SK-N-SH (cell line): ENCODE data around the gene ACP3. TPM values are rescaled to one million over a fixed set of nuclear protein-coding genes. Genes with fewer than 3 reads are reported as not detected.

Experiments
- CTCF ChIA-PET: fragments of 300-600, 350-600 bp; formaldehyde crosslinking; extraction: SDS; loops from one replicate; lab custom pipeline; 2021; lab: Yijun Ruan, JAX
- POLR2A ChIA-PET: fragments of 350-600 bp; sonication (Branson Sonifier 250); formaldehyde crosslinking; extraction: SDS; loops from one replicate; lab custom pipeline; 2020; ENCODE audit warnings: antibody characterized with exemption, inconsistent platforms; lab: Yijun Ruan, JAX
- DNase-seq: peaks from one replicate; pipeline ENCODE4 v3.0.0; 2012
- H2AFZ ChIP-seq: fragments of 200-600 bp; sonication (generic); 2 replicates; pipeline ENCODE4 v1.8.1; 2016; ENCODE audit warnings: antibody characterized with exemption, mild to moderate bottlenecking, low read depth
- H3F3A ChIP-seq: fragments of 200-600 bp; sonication (generic); replicated peaks from 2 replicates; pipeline ENCODE3; 2016; ENCODE audit warnings: antibody characterized with exemption, mild to moderate bottlenecking; ENCODE audit not compliant: insufficient read depth
- H3K27ac ChIP-seq, 2 experiments: fragments of 200-500 bp in 1 of 2; fragments of 200-600 bp in 1 of 2; sonication (Bioruptor generic) in 1 of 2; sonication (generic), shearing (Covaris generic) in 1 of 2; 2 replicates each; pipeline versions ENCODE4 v1.5.1 to v1.6.1; 2014 to 2016; ENCODE audit warnings: low read depth in 2 of 2, inconsistent platforms in 1 of 2, low read length in 1 of 2, mild to moderate bottlenecking in 1 of 2, mixed read lengths in 1 of 2
- H3K27me3 ChIP-seq: fragments of 200-600 bp; sonication (generic), shearing (Covaris generic); 2 replicates; pipeline ENCODE4 v1.6.1; 2016; ENCODE audit warnings: mixed run types; ENCODE audit not compliant: insufficient read depth
- H3K36me3 ChIP-seq, 2 experiments: fragments of 200-500 bp in 1 of 2; fragments of 200-600 bp in 1 of 2; sonication (Bioruptor generic) in 1 of 2; sonication (generic) in 1 of 2; replicated peaks in 1 of 2; 2 replicates each; pipeline versions ENCODE3 to v1.5.1; 2014 to 2016; ENCODE audit warnings: low read length in 1 of 2, mild to moderate bottlenecking in 1 of 2; ENCODE audit not compliant: insufficient read depth in 2 of 2, control insufficient read depth in 1 of 2
- H3K4me1 ChIP-seq, 2 experiments: fragments of 200-500 bp in 1 of 2; fragments of 200-600 bp in 1 of 2; sonication (Bioruptor generic) in 1 of 2; sonication (generic), shearing (Covaris generic) in 1 of 2; 2 replicates each; pipeline versions ENCODE4 v1.5.1 to v1.6.1; 2014 to 2016; ENCODE audit warnings: low read depth in 1 of 2, low read length in 1 of 2, mixed run types in 1 of 2; ENCODE audit not compliant: insufficient read depth in 2 of 2, control insufficient read depth in 1 of 2
- H3K4me2 ChIP-seq: fragments of 200-600 bp; sonication (generic), shearing (Covaris generic); 2 replicates; pipeline ENCODE4 v1.6.1; 2017; ENCODE audit warnings: mixed run types
- H3K4me3 ChIP-seq, 2 experiments: fragments of 200-500 bp in 1 of 2; fragments of 200-600 bp in 1 of 2; sonication (Bioruptor generic) in 1 of 2; sonication (generic), shearing (Covaris generic) in 1 of 2; 2 replicates each; pipeline versions ENCODE4 v1.5.1 to v1.8.1; 2014 to 2016; ENCODE audit warnings: low read depth in 2 of 2, inconsistent platforms in 1 of 2, low read length in 1 of 2, mild to moderate bottlenecking in 1 of 2, mixed read lengths in 1 of 2, moderate library complexity in 1 of 2
- H3K79me2 ChIP-seq: fragments of 200-600 bp; sonication (generic); 2 replicates; pipeline ENCODE4 v1.8.1; 2017; ENCODE audit warnings: mild to moderate bottlenecking; ENCODE audit not compliant: insufficient read depth
- H3K9ac ChIP-seq: fragments of 200-600 bp; sonication (generic); 2 replicates; pipeline ENCODE4 v1.6.1; 2017; ENCODE audit warnings: mixed run types
- H3K9me2 ChIP-seq: fragments of 200-600 bp; sonication (generic); 2 replicates; pipeline ENCODE4 v1.6.1; 2017; ENCODE audit warnings: mixed run types
- H3K9me3 ChIP-seq: fragments of 200-600 bp; sonication (generic); 2 replicates; pipeline ENCODE4 v1.6.1; 2017; ENCODE audit warnings: mixed run types, mild to moderate bottlenecking, moderate library complexity
- H4K20me1 ChIP-seq: fragments of 200-600 bp; sonication (generic); 2 replicates; pipeline ENCODE4 v1.6.1; 2017; ENCODE audit warnings: mild to moderate bottlenecking, mixed run types; ENCODE audit not compliant: insufficient read depth
- CHD2 ChIP-seq: fragments of 150-350 bp; IDR thresholded peaks from 2 replicates; pipeline ENCODE4 v1.6.1; 2018; ENCODE audit warnings: low read length; ENCODE audit not compliant: partially characterized antibody
- ELF1 ChIP-seq: IDR thresholded peaks from 2 replicates; pipeline ENCODE4 v1.4.0; 2012
- EZH2phosphoT487 ChIP-seq: fragments of 200-600 bp; sonication (generic); IDR thresholded peaks from 2 replicates; pipeline ENCODE4 v1.6.1; 2017; ENCODE audit warnings: low read depth, mixed run types, mild to moderate bottlenecking, antibody characterized with exemption, moderate library complexity, borderline replicate concordance
- FOXJ3 ChIP-seq: sonication (generic); formaldehyde crosslinking; IDR thresholded peaks from 2 replicates; pipeline ENCODE4 v1.5.1; 2020; ENCODE audit warnings: mild to moderate bottlenecking, missing genetic modification reagents
- JUND ChIP-seq: IDR thresholded peaks from 2 replicates; pipeline ENCODE4 v1.4.0; 2012
- MEF2A ChIP-seq: IDR thresholded peaks from 2 replicates; pipeline ENCODE4 v1.4.0; 2012; ENCODE audit warnings: low read depth, borderline replicate concordance
- NRF1 ChIP-seq: IDR thresholded peaks from 2 replicates; pipeline ENCODE4 v1.6.1; 2012; ENCODE audit warnings: low read depth, mild to moderate bottlenecking, low read length
- POLR2AphosphoS5 ChIP-seq: IDR thresholded peaks from 2 replicates; pipeline ENCODE4 v1.6.1; 2012; ENCODE audit warnings: low read depth, low read length
- RAD21 ChIP-seq: IDR thresholded peaks from 2 replicates; pipeline ENCODE4 v1.6.1; 2012; ENCODE audit warnings: mild to moderate bottlenecking, low read length
- REST ChIP-seq: IDR thresholded peaks from 2 replicates; pipeline ENCODE4 v1.6.1; 2012; ENCODE audit warnings: mild to moderate bottlenecking, low read depth, low read length, moderate library complexity
- SIN3A ChIP-seq: IDR thresholded peaks from 2 replicates; pipeline ENCODE4 v1.6.1; 2012; ENCODE audit warnings: low read depth, mild to moderate bottlenecking, low read length, moderate library complexity, borderline replicate concordance
- SMC3 ChIP-seq: IDR thresholded peaks from 2 replicates; pipeline ENCODE4 v1.6.1; 2012; ENCODE audit warnings: low read depth, low read length, improper control_type of control experiment
- TCF12 ChIP-seq: IDR thresholded peaks from 2 replicates; pipeline ENCODE4 v1.4.0; 2012
- USF2 ChIP-seq: fragments of 150-350 bp; IDR thresholded peaks from 2 replicates; pipeline ENCODE4 v1.6.1; 2017; ENCODE audit warnings: antibody characterized with exemption, low read length, low read depth, borderline replicate concordance
- WGBS: methylation state at CpG from one replicate; pipeline ENCODE4 v1.1.6; 2017; ENCODE audit warnings: low lambda C conversion rate; 5-methylcytosine and 5-hydroxymethylcytosine counted together
- polyA plus RNA-seq, 3 experiments: library from polyadenylated mRNA; depleted of rRNA; stranded (reverse); fragments of >200 nt; gene quantifications; 2 replicates each; pipeline ENCODE4 v1.2.3, GENCODE V29; 2012
- TF ChIP-seq, protein P1 (sequence below): IDR thresholded peaks from 2 replicates; pipeline ENCODE4 v1.4.0; 2012; ENCODE audit warnings: low read depth, borderline replicate concordance
- TF ChIP-seq, protein P2 (sequence below): IDR thresholded peaks from 2 replicates; pipeline ENCODE4; 2012
- TF ChIP-seq, protein P3 (sequence below): fragments of 200-600 bp; sonication (generic); IDR thresholded peaks from 2 replicates; pipeline ENCODE4 v1.6.1; 2017; ENCODE audit warnings: antibody characterized with exemption, mild to moderate bottlenecking, moderate library complexity

Gene ACP3
- polyA plus RNA-seq, 1 of the 3 experiments (the other 2 are of a cell fraction), result 0.30 TPM

DNA sequence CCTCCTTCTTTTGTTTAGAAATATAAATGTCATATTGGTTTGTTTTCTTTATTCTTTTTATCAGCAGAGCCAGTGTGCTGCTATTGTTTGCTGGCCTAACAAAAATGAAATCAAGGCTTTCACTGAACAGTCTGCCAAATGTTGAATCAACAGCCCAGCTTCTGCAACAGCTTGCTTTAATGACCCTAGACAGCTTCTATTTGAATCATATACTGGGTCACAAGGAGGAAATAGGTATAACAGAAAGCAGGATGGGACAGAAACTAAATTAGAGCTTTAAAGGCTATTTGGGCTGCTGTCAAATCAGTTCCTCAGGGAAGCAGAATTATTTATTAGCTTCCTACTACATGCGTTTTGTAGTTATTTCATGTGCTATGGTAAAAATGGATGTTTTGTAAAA is 88.0 kb downstream of the ACP3 start (continued):
- TF ChIP-seq POLR2AphosphoS5 (peak; percentile 64; the same call in 1 of the 2 replicates), RAD21 (0 out of 2 replicates have a peak, but pooled peaks have one; percentile 19), CHD2 (no peak), TCF12 (peak; percentile 71), FOXJ3 (peak; percentile 59; the same call in 1 of the 2 replicates), ELF1 (no peak), EZH2phosphoT487 (no peak)
- TF ChIP-seq, protein P1, sequence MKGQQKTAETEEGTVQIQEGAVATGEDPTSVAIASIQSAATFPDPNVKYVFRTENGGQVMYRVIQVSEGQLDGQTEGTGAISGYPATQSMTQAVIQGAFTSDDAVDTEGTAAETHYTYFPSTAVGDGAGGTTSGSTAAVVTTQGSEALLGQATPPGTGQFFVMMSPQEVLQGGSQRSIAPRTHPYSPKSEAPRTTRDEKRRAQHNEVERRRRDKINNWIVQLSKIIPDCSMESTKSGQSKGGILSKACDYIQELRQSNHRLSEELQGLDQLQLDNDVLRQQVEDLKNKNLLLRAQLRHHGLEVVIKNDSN, result no peak
- TF ChIP-seq, protein P2, sequence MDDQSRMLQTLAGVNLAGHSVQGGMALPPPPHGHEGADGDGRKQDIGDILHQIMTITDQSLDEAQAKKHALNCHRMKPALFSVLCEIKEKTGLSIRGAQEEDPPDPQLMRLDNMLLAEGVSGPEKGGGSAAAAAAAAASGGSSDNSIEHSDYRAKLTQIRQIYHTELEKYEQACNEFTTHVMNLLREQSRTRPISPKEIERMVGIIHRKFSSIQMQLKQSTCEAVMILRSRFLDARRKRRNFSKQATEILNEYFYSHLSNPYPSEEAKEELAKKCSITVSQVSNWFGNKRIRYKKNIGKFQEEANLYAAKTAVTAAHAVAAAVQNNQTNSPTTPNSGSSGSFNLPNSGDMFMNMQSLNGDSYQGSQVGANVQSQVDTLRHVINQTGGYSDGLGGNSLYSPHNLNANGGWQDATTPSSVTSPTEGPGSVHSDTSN, result peak; percentile 50
- TF ChIP-seq, all 33 proteins: peak for 10

DNA sequence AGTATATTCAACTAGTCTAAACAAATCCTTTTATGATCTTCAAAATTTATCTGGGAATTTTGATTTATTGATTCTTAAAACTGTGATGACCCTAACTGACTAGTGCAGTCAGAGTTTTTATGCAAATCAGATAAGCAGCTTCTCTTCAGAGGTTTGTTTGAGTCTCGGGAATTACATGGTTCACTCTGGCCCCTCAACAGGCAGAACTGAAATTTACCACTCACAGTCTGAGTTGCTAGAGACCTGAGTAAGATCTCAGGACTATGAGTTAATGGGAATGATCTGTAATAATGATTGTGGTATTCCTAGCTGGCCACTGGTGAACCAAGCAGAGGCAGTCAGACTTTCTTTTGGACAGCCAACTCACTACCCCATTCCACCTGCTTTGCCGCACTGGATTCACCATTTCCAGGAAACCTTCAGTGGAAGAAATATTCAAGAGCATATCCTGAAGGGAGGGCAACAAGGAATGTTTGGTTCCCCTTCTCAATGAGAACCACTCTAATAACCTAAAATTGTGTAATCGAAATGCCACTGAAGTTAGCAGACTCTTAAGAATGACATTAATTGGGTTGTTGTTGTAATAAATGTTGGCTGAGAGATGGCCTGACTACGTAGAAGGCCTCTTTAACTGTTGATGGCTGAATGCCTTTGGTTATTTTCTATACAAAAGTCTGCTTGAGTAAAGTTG is 88.5 kb downstream of the ACP3 start:
- no peak overlapping the region for H3K9ac ChIP-seq

More for the DNA sequence above, 88.5 kb downstream of the ACP3 start:
- no peak overlapping the region for H3K4me3 ChIP-seq
- no peaks in the 10 kb centered on the region for H4K20me1 ChIP-seq
- peaks cover 0 to 17% of the 10 kb centered on the region in 2 experiments; a peak in 2 of 4 replicates for H3K4me1 ChIP-seq
- CTCF ChIA-PET, result interaction anchor here (0.6 to 14.1 kb wide), 5 partner anchors 20 to 237 kb away, joined by 3 to 383 read pairs (median 3); no protein-coding TSS in a partner anchor
- peaks cover 4% of the 10 kb centered on the region for H3F3A ChIP-seq
- peak overlapping the region; percentile 28 to 99; a peak in 3 of 4 replicates for H3K27ac ChIP-seq
- no peak overlapping the region for H3K4me2 ChIP-seq
- POLR2A ChIA-PET, result interaction anchor here (2.9 kb wide), 1 partner anchor 12 kb away, joined by 16 read pairs; the partner anchor contains the start of gene DNAJC13
- TF ChIP-seq REST (no peak), NRF1 (no peak), USF2 (no peak), JUND (no peak), SMC3 (no peak), MEF2A (no peak), SIN3A (no peak)
- TF ChIP-seq, protein P3, sequence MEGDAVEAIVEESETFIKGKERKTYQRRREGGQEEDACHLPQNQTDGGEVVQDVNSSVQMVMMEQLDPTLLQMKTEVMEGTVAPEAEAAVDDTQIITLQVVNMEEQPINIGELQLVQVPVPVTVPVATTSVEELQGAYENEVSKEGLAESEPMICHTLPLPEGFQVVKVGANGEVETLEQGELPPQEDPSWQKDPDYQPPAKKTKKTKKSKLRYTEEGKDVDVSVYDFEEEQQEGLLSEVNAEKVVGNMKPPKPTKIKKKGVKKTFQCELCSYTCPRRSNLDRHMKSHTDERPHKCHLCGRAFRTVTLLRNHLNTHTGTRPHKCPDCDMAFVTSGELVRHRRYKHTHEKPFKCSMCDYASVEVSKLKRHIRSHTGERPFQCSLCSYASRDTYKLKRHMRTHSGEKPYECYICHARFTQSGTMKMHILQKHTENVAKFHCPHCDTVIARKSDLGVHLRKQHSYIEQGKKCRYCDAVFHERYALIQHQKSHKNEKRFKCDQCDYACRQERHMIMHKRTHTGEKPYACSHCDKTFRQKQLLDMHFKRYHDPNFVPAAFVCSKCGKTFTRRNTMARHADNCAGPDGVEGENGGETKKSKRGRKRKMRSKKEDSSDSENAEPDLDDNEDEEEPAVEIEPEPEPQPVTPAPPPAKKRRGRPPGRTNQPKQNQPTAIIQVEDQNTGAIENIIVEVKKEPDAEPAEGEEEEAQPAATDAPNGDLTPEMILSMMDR, result no peak
- TF ChIP-seq, all 33 proteins: peak for 0
- Histone ChIP-seq H3K79me2 (no peaks in the 10 kb centered on the region), H3K9me2 (no peaks in the 10 kb centered on the region), H2AFZ (no peak overlapping the region), H3K9me3 (no peaks in the 10 kb centered on the region), H3K27me3 (no peaks in the 10 kb centered on the region), H3K36me3 (no peaks in the 10 kb centered on the region)
- 76% methylated on average over 4 of the region's 4 CpGs for WGBS
- no peak for DNase-seq
